C4-2B (cell line): Measurements from ENCODE around the gene RUNDC3A.

Source experiments
- ZFX ChIP-seq: fragments of 450-650 bp; IDR thresholded peaks from 2 replicates; pipeline ENCODE4 v1.6.1; 2017
- TF ChIP-seq, protein P1 (sequence below): fragments of 450-650 bp; conservative IDR thresholded peaks from 2 replicates; pipeline ENCODE4 v1.5.1; 2017; ENCODE audit warnings: mild to moderate bottlenecking

DNA sequence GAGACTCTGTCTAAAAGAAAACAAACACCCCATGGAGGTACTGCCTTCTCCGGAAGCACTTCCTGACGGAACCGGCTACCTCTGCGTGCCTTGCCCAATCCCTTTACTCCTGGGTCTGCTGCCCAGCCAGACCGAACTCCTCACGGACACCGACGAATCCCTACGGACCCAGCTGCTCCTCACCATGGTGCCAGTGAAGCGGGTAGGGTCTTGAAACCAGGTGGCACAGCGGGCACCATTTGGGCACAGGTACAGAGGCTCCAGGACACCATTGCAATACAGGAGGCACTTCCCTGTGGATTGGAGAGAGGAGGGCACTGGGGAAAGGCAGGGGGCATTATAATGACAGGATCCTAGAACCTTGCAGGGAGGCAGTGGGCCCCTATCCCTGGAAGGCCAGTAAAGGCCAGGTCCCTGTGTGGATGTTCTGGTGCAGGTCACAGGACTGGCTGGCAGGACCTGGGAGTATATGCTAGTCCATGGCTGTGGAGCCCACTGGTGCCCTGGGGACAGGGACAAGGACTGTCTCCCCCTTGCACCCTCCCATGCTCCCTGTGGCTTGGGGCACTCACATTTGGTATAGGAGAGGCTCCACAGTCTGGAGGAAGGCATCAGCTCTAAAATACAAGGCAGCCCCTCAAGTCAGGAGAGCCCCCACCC is 14.0 kb downstream of the RUNDC3A start:
- TF ChIP-seq, protein P1, sequence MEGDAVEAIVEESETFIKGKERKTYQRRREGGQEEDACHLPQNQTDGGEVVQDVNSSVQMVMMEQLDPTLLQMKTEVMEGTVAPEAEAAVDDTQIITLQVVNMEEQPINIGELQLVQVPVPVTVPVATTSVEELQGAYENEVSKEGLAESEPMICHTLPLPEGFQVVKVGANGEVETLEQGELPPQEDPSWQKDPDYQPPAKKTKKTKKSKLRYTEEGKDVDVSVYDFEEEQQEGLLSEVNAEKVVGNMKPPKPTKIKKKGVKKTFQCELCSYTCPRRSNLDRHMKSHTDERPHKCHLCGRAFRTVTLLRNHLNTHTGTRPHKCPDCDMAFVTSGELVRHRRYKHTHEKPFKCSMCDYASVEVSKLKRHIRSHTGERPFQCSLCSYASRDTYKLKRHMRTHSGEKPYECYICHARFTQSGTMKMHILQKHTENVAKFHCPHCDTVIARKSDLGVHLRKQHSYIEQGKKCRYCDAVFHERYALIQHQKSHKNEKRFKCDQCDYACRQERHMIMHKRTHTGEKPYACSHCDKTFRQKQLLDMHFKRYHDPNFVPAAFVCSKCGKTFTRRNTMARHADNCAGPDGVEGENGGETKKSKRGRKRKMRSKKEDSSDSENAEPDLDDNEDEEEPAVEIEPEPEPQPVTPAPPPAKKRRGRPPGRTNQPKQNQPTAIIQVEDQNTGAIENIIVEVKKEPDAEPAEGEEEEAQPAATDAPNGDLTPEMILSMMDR = no peak
- no peak for TF ChIP-seq ZFX
